Hepatic stellate cell (primary cell): ENCODE data around the gene MXI1.
A peak's percentile ranks its signal among the peaks of the same experiment; 100 is the strongest.
"Not testable (repeated sequence)": the region's sequence is repeated elsewhere in the genome, so short reads cannot be mapped to it uniquely, and the experiment has no call there.

Experiments
- DNase-seq: peaks from one replicate; pipeline ENCODE4 v3.0.0; 2011; ENCODE audit warnings: low spot score

Gene MXI1

DNA sequence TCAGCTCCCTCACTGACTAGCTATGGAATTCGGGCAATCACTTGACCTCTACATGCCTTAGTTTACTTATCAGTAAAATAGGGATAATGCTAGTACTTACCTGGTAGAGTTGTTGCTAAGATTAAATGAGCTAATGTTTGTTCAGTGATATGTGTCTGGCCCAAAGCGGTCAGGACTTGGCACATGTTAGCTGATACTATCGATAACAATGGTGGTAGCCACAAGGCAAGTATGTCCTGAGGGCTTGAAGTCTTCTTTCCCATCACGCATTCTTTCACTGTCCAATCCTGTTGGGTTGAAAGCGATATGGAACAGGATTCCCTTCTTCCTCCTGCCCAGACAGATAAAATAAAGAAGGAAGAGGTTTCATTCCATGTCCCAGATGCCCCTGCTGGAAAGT, 25.5 kb upstream of the MXI1 start:
- DNase-seq: no peak

GRCh38 chr10:110184398-110184797, 23.0 kb upstream of the MXI1 start:
- no peak for DNase-seq

GRCh38 chr10:110185646-110186182, 21.7 kb upstream of the MXI1 start:
- DNase-seq: not testable (repeated sequence)

DNA sequence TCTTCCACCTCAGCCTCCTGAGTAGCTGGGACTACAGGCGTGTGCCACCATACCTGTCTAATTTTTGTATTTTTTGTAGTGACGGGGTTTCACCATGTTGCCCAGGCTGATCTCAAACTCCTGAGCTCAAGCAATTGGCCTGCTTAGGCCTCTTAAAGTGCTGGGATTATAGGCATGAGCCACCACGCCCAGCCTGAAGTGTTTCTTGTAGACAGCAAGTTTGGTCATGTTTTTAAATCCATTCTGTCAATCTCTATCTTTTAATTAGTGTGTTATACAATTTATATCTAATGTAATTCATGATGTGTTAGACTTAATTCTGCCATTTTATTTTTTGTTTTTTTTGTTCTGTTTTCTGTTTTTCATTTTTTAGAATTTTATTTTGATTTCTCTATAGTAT, 17.2 kb upstream of the MXI1 start:
- no peak for DNase-seq

- no peak for DNase-seq
These were observed 14.9 kb upstream of the MXI1 start for GRCh38 chr10:110192552-110192951.

- DNase-seq: no peak
These were observed 6.9 kb upstream of the MXI1 start for GRCh38 chr10:110200503-110200902.

DNA sequence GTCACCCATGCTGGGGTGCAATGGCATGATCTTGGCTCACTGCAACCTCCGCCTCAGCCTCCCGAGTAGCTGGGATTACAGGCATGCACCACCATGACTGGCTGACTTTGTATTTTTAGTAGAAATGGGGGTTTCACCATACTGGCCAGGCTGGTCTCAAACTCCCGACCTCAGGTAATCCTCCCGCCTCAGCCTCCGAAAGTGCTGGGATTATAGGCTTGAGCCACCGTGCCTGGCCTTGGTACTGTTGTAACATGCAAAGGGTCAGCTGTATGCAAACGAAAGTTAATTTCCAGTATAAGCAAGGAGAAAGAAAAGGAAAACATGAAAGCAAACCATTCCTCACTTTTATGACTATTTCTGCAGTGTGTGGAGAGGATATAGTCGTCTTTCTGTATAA, 6.4 kb upstream of the MXI1 start:
- DNase-seq: not testable (repeated sequence)

DNA sequence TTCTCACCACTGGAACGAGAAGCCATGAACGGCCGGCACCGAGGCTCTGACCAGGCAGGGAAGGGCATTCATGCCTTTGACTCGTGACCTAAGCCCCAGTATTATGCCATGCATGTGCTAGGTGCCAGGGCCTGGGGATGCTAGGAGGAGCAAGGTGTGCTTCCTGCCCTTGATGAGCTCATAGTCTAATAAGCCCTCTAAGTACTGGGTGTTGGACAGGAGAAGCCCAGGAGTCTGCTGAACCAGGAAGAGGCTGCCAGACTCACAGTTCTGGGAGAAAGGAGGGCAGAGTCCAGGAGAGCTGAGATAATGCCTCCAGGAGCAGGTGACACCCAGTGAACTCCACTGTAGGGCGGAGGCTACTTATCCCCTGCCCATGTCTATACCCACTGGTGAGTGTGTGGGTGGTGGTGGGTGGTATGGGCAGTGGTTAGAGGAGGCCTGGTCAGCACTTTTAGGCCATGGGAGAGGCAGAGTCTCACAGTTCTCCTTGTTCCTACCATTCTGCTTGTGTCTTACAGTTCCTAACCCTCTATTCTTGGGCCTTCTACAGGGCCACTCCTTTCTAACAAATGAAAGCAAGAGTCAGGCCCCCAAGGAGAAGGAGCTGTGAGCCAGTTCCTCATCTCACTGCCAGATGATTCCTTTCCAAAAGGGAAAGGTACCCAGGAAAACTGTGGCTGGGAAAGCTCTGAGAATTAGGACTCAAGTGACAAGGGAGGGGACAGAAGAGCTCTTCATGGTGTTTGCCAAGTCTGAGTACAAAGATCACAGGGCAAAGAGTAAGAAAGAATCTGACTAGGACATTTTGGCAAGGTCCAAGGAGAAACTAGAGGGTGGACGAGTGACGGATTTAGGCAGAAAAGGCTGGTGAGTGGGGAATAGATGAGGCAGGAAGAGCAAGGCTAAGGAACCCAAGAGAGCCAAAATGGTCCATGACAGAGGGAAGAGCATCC, 3.6 kb upstream of the MXI1 start:
- DNase-seq: no peak

DNA sequence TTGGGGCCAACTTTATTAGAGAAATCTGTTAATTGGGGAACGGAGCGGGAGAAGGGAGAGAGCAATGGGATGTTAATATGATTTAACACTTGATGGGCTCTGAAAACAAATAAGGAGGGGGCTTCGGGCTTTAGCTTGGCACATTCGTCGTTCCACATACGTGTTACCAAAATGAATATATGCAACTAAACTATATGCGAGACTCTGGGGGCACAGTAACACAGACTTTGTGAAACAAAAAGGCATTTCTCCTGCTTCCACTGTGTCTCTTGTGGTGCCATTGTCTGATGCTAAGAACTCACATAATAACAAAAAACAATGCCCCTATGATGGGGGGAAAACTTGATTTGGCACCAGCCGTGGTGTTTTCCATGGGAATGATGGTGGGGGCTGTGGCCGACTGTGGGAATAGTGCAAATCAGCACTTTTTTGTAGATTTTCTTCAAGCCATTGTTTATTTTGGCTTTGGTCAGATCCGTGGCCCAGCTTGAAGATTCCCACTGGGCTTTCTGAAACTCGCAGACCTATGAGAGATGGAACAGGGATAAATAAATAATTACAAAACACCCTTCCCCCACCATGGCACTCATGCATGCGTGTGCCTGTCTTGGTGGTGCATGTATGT, 2.2 kb upstream of the MXI1 start:
- no peak for DNase-seq

DNA sequence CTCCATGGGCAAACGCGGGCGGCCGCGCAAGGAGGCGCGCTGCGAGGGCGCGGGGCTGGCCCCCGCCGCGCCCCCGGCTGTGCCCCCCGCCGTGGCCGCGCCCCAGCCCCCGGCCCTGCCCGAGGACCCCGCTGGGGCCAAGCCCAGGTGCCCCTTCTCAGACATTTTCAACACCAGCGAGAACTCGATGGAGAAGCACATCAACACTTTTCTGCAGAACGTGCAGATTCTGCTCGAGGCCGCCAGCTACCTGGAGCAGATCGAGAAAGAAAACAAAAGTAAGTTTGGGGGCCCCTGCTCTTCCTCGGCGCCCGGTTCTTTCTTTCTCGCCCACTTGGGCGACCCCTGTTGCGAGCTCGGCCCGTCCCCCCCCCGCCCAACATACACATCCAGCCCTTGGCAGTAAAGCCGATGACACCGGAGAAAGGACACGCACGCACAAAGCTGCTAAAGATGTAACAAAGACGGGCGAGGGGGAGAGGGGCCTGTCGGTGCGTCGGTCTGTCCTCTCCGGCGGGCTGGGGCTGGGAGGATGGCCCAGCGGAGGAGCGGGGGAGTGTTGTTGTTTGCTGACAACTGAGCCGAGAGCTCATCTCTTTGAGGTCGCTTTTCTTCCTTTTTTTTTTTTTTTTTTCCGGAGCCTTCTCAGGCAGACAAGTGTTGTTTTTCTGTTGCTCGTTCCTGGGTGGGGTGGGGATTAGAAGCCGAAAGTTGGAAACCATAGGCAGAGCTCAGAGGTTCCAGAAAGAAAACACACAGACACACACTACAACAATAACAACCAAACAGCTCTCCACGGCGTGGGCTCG, 604 bp downstream of the MXI1 start:
- peak; percentile 31 for DNase-seq

- peak; percentile 54 for DNase-seq
These were observed 1.4 kb downstream of the MXI1 start for GRCh38 chr10:110208614-110209453.

GRCh38 chr10:110209454-110209925, 2.1 kb downstream of the MXI1 start:
- peak; percentile 63 for DNase-seq

DNA sequence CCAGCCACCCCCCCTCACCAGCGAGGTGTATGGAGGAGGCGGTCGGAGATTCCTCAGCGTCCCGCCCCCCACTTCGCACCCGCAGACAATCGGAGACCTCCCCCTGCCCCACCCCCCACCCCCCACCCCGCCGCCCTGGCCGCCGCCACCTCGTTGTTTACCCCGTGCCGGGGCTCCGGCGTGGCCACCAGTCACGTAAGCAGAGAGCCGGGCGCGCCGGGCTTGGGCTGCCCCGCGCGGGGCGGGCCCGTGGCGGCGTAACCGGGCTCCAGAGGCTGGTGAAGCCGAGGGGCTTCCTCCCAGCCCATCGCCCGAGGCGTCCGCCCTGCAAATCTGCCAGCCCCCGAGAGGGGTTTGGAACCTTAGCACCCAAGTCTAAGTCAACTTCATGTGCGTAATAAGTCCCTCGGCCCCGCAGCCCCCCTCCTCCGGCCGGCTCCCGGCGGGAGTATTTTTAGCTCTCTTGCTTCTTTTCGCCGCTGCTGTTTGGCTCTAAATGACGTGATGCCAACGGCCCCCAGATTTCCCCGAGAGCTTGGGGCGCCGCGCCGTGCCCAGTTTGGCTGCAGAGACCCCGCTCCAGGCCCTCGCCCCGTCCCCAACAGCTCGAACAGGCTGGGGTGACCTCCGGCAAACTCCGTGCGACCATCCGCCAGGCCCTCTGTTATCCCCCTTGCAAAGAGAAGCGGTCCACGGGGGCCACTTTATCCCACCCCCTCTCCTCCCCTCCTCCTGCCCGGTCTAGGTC, 2.7 kb downstream of the MXI1 start:
- peak; percentile 55 for DNase-seq

DNA sequence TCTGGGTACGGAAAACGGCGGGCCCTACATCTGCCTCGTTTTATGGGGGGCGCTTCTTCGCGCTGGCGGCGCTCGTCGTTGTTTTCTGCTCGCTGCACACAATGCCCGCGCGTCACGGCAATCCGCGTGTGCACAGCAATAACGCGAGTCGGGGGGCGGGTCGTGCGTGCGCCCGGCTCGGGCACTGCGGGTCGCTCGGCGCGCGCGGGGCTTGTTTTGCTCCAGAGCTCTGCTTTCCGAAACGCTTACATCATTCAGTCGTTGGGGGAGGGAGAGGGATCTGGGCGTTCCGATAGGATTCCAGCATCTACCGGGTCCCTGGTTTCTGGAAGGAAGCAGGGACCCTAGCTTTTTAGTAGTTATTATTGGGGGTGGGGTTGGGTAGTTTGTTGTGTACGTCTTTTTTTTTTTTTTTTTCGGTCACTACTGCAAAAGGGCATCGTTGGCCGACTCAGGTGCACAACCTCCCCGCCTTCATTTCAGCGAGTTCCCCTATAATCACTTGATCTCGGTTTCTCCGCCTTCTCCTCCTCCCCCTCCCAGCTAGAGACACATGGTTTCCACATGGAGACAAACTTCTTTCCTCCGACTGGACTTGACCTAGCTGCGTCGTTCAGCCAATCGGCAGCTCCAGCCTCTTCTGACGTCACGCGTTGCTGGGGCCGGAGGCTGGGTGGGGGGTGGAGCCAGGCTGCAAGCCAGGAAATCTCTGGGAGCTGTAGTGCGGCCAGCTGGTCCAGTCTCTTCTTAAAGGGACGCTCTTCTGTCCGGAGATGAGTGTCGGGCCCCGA, 3.5 kb downstream of the MXI1 start:
- DNase-seq: peak; percentile 99

DNA sequence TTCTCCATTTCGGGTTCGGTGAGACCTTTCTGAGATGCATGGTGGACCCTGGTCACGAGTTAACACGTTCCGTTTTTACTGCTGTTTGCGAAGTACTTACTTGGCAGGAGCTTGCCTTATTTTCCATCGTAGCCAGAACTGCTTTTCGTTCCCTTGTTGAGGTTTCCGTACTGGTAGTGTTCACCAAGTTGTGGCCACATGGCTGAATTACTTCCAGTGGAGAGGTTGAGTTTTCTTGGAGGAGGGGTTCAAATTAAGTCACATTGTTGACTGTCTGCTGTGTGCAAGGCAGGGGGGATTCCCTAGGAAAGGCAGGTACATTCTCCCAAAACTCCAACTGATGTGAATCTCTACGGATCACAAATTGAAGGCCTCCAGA, 4.0 kb downstream of the MXI1 start:
- DNase-seq: no peak

DNA sequence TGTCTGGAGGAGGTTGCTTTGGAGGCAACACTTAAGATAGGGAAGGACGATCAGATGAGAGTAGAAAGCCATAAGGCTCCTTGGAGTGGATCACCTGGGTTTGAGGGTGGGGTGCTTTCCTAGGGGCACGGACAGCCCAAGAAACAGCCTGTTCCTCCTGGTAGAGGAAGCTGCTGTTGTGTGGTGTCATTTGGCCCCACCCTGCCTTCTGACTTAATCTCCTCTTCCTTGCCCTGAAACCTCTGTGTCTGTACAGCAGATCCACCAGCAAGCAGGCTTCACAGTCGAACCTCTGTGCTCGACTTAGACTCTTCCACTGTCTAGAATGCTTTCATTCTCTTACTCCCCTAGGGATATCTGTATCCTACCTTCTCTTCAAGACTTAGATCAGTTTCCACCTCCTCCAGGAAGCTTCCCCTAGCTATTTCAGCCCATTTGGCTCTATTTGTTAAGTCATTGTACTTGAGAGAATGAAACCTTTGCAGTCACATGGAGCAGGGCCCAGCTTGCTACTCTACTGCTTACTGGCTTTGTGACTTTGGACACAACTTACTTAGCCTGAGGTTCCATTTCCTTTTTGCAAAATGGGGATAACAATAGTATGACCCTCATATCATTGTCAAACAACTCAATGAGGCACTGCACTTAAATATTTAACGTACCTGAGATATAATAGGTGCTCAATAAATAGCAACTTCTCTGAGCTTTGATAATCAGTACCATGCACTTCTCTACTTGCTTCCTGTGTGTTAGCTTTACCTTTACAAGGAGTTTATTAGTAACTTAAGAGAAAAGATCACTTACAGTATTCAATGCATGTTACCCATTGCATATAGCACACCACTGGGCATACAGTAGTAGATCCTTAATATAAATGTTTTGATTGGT, 5.0 kb downstream of the MXI1 start:
- no peak for DNase-seq

DNA sequence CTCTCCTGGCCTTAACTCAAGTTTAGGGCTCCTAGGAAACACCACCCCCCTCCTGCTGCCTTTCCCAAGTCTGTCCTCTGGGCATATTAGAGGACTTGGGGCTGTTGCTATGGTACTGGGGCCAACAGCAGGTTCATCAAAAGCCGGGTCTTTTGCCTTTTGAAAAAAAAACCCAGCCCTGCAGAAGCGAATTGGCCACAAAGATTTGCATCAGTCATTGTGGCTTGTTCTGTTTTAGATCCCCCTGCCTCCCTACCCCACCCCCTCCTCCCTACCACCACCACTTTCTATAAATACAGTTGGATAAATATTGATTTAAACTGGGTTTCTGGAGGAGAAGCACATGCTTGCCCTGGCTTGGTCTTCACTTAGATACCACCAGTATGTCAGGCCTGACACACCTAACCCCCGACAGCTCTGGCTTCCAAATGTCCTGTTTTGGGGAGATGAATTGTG, 7.0 kb downstream of the MXI1 start:
- peak; percentile 38 for DNase-seq
